HuH-7 (cell line): ENCODE measurements around the gene SOD3.

ENCODE experiments used
- DNase-seq: peaks from one replicate; pipeline ENCODE4 v3.0.0; 2011; ENCODE audit warnings: low spot score

Gene SOD3

GRCh38 chr4:24801136-24801855 lies 5.9 kb downstream of the SOD3 start:
- DNase-seq = no peak

DNA sequence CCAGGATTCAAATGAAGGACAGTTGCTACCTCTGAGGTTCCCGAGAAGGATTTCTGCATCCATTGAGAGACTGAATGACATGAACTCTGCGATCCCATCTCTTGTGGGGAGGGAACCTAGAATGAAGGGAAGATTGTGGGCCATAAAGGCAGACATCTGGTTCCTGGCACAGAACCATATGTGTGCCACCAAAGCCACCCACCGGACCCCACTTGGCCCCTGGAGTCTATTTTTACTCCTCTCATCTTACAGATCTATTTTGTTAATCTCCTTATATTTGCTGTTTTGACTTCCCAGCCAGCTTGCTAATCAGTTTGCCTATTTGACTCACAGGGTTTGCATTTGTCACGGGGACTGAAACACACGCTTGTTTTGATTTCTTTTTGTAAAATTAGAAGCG lies 7.3 kb downstream of the SOD3 start:
- DNase-seq = no peak

GRCh38 chr4:24805067-24805466 lies 9.7 kb downstream of the SOD3 start:
- no peak for DNase-seq

GRCh38 chr4:24805566-24805965 lies 10.2 kb downstream of the SOD3 start:
- DNase-seq = no peak

GRCh38 chr4:24806206-24806990 lies 11.0 kb downstream of the SOD3 start:
- no peak for DNase-seq

DNA sequence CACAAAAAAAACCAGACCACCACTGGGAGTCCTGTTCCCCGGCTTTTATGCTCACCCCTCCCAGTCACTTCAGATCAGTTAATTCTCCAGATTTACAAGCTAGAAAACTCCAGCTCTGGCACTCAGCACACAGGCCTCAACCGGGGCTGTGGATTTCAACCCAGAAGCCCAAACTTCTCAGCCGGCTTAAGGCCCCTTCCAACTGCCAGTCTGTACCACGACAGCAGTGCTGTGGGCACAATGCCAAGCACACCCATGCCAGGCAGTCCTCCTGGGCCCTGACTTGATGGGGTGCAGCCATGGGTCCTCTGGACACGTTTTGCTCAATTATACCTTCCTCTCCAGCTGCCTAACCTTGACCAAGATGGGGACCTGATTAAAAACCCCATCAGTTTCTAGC lies 12.2 kb downstream of the SOD3 start:
- no peak for DNase-seq

DNA sequence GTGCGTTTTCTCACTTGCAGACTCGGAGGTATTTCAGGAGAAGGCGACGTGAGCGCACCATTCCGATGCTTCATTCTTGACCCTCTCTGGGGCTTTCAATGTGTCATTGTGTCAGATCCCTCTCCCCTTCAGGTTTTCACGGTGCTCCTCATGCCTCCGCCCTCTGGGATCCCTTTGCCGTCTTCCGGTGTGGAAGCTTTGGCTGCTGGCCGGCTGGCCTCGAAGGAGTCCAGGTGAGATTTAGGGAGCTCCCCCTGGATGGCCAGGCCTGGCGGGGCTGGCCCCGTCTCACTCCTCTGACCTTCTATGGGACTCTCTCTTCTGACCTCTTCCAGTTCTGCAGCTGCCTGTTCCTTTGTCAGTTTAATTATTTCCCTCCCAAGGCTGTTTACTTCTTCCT lies 12.9 kb downstream of the SOD3 start:
- DNase-seq = no peak

- DNase-seq = no peak
Measured at GRCh38 chr4:24808955-24809354, 13.6 kb downstream of the SOD3 start.

- peak; percentile 66 for DNase-seq
Measured at GRCh38 chr4:24809376-24809775, 14.0 kb downstream of the SOD3 start.

GRCh38 chr4:24809815-24810405 lies 14.5 kb downstream of the SOD3 start:
- no peak for DNase-seq

- DNase-seq = no peak
Measured at GRCh38 chr4:24810871-24811631, 15.7 kb downstream of the SOD3 start.

DNA sequence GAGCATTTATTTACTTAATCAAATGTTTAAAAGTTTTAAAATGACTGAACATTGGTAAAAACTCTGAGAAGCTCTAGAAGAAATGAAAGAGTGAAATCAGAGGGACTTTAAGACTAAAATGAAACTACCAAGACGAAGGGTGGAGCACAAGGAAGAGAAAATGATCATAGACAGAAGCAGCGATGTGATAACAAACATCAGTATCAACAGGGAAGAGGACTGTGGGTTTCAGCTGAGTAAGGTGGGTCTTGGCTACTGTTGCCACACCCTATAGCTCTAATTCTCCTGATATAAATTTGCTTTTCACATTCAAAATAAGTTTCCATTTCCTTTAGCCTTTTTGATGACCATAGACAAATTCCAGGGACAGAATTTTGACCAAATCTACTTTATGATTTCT lies 18.4 kb downstream of the SOD3 start:
- no peak for DNase-seq

- DNase-seq = no peak
Measured at GRCh38 chr4:24816797-24817196, 21.4 kb downstream of the SOD3 start.

DNA sequence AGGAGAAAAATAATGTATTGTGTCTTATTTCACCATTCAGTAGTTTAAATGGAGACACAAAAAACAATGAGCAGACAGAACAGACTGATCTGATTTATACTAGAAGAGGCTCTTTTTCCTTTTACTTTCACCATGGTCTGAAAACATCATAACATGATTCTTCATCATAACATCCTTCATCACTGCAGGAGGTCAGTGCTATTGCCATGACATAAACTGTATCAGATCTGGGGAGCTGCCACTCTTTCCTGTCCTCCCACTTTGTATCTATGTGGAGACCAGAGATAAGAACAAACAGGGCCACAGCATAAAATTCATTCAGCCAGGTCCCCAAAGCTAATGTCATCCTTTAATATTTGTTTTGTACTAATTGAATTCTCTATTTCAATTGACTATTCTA lies 25.2 kb downstream of the SOD3 start:
- no peak for DNase-seq

DNA sequence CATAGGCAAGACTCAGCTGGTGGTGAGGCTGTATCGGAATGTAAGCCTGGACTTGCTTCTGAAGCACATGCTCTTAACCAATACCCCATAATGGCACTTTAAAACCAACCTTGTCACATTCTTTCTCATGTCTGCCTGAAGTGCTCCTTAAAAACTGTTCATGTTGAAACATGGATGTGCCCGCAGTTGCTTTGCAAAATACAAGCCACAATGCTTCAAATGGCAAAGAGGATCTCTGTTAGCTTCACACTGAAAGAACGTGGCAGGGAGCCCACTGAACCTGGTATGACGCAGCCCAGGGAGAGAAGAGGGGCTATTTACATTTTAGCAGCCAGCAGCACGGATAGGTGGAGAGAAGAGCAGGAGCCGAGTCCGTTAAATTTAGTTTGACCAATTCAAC lies 29.3 kb downstream of the SOD3 start:
- no peak for DNase-seq

DNA sequence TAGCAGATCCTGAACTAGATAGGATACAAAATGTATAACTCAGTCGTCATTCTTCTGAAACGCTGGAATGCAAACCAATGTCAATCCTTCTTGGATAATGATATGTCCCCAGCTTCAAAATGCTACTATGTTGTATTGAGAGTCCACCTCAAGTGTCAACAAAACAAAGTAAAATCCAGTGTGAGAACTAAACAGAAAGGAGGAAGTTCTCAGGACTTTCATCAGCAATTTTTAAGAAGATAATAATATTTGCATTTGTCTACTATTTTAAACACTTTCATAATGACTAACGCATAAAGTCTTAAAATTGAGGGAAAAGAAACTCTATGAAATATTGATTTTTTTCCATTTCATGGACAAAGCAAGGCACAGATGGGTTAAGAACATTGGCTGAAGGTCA lies 36.3 kb downstream of the SOD3 start:
- no peak for DNase-seq

DNA sequence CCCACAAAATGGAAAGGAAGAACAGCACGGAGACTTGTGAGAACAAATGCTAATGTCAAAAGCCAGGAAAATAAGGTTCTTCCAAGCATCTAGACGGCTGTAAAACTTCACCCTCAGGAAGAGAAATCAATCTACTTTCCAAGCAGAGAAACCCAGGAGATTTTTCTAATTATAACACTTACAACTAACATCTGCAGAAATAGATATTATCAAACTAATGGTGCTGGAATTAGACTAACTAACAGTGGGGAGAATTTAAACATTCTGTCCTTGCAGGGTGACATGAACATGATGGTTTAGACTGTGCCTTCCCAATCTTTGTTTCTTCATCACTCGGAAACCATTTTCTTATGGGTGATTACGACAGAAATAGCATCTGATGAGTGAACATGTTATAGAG lies 40.3 kb downstream of the SOD3 start:
- DNase-seq = no peak

DNA sequence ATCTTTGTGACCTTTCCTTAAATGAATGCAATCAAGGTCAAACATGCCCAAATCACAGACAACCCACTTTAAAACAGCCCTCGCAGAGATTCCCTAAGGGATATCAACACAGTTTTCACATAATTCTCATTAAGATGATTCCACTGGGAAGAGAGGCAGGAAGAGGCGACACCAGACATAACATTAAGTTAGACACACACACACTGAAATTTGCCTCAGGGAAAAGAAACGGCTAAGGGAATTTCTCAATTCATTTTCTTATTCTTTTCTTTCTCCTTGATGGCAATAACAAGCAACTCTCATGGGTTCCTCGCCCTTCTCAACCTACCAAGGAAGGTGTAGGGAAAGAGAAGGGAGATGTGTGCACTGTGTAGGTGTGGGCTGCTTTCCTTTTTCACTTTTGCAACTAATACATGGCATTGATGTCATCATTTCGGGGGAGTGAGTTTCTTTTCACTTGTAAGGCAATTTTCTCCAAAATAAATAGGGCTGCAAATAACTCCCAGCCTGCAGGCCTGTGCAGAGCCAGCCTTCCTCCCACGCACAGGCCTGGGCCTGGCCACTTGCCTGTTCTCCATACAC lies 41.4 kb downstream of the SOD3 start:
- no peak for DNase-seq

- no peak for DNase-seq
Measured at GRCh38 chr4:24837336-24837735, 42.0 kb downstream of the SOD3 start.

DNA sequence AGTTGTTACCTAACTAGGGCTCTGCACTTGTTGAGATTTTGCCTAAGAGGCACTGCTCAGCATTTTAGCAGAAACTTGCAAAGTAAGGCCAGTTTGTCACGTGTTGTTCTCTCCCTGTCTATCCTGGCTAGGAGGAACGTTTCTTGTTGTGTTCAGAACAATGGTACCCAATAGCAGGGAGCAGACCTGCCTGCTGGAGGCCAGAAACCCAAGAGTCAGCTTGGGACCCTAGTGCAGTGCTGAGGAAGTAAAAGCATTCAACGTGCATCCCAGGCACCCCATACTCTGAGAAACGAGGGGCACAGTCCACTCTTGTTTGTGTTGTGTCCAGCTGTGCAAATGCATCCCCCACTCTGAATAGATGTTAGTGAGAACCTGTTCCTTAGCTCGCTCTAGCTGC lies 42.4 kb downstream of the SOD3 start:
- no peak for DNase-seq

DNA sequence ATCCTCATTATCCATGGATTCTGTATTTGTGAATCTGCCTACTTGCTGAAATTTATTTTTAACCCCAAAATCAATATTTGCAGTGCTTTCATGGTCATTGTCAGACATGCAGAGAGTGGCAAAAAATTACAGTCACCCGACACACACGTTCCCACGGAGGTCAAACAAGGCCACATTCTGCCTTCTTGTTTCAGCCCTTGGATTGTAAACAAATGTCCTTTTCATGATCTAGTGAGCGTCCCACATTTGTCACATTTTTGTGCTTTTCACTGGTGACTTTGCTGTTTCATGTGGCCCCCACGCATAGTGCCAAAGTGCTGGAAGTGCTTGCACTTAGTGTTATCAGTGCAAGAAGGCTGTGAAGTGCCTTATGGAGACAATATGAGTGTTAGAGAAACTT lies 45.0 kb downstream of the SOD3 start:
- no peak for DNase-seq

DNA sequence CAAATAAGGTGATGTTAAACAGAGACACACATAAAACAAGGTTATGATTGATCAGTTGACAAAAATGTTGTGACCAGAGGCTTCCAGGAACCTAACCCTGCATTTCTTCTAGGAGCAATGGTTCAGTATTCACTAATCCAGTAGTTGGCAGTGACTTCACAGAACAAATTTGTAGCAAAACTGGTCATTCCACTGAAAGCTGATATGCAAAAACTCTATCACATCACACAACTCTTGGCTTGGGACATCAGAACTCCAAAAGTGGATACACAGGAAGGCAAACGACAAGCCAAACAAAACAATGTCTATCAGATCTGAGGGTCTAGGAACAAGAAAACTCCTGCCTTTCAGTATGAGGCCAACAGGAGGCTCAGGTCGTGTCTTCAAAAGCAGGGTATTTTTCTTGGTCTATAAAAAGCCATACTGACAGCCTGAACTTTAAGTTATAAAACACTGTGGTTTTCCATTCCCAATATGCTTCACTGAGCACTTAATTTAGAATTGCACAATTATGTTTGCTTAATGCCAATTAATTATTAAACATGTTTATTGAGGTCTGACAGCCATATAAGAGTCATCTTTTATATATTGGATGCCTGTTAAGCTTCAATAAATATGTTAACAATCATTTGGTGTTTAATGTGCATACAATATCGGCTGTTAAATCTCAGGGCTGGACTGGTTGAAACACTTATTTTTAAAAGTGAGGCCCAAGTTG lies 45.6 kb downstream of the SOD3 start:
- no peak for DNase-seq
